WTC11 (cell line): Measurements from ENCODE around the gene MMRN1. TPM values are rescaled to one million over a fixed set of nuclear protein-coding genes. Genes with fewer than 3 reads are reported as not detected.

Source experiments
- ATAC-seq: fragments of 200-7000 bp; cut with Tn5 transposase; 2 replicates; pipeline ENCODE4 v1.10.0; 2021; ENCODE audit warnings: mild to moderate bottlenecking, moderate library complexity
- CTCF ChIA-PET: fragments of 300-600 bp; sonication (Branson Sonifier 250); formaldehyde crosslinking; loops from one replicate; lab custom pipeline; 2021; ENCODE audit warnings: antibody characterized with exemption; lab: Charles Lee
- POLR2A ChIA-PET: fragments of 350-600 bp; sonication (Branson Sonifier 250); formaldehyde crosslinking; loops from one replicate; lab custom pipeline; 2021; ENCODE audit warnings: antibody characterized with exemption; lab: Charles Lee
- DNase-seq: peaks from one replicate; pipeline ENCODE4 v3.0.0; 2021; ENCODE audit warnings: low spot score
- H3K27ac Mint-ChIP-seq: 2 replicates; pipeline ENCODE4 v1.8.0; 2021; ENCODE audit warnings: mixed read lengths
- H3K27me3 Mint-ChIP-seq: 2 replicates; pipeline ENCODE4 v1.8.0; 2021; ENCODE audit warnings: low read depth, mild to moderate bottlenecking, moderate library complexity, mixed read lengths
- H3K36me3 Mint-ChIP-seq: 2 replicates; pipeline ENCODE4 v1.8.0; 2021; ENCODE audit warnings: mixed read lengths
- H3K4me1 Mint-ChIP-seq: 2 replicates; pipeline ENCODE4 v1.8.0; 2022; ENCODE audit warnings: mixed read lengths
- H3K4me3 Mint-ChIP-seq: 2 replicates; pipeline ENCODE4 v1.8.0; 2021; ENCODE audit warnings: mild to moderate bottlenecking, moderate library complexity, mixed read lengths
- H3K9me3 Mint-ChIP-seq: 2 replicates; pipeline ENCODE4 v1.8.0; 2021; ENCODE audit warnings: mixed read lengths
- FOXK1 ChIP-seq: sonication (generic); formaldehyde crosslinking; IDR thresholded peaks from 2 replicates; pipeline ENCODE4 v1.8.0; 2022; ENCODE audit warnings: mild to moderate bottlenecking, moderate library complexity, missing genetic modification reagents
- JAZF1 ChIP-seq: fragments of 250-450 bp; sonication (Bioruptor Pico); IDR thresholded peaks from 2 replicates; pipeline ENCODE4 v1.9.0; 2021; ENCODE audit warnings: moderate library complexity, mild to moderate bottlenecking, inconsistent platforms
- TCF7 ChIP-seq: sonication (generic); formaldehyde crosslinking; IDR thresholded peaks from 2 replicates; pipeline ENCODE4 v1.8.0; 2022; ENCODE audit warnings: mild to moderate bottlenecking, low read depth, missing genetic modification reagents, moderate library complexity
- ZNF121 ChIP-seq: sonication (generic); formaldehyde crosslinking; IDR thresholded peaks from 2 replicates; pipeline ENCODE4 v1.8.0; 2023; ENCODE audit warnings: missing genetic modification reagents
- ZNF219 ChIP-seq: sonication (generic); formaldehyde crosslinking; IDR thresholded peaks from 2 replicates; pipeline ENCODE4 v1.8.0; 2023; ENCODE audit warnings: missing genetic modification reagents, mild to moderate bottlenecking, borderline replicate concordance
- ZNF263 ChIP-seq: sonication (generic); formaldehyde crosslinking; IDR thresholded peaks from 2 replicates; pipeline ENCODE4 v1.8.1; 2022; ENCODE audit warnings: low read depth, mild to moderate bottlenecking, moderate library complexity, missing genetic modification reagents
- ZNF396 ChIP-seq: fragments of 250-450 bp; sonication (Bioruptor Pico); IDR thresholded peaks from 2 replicates; pipeline ENCODE4 v1.8.0; 2021; ENCODE audit warnings: mild to moderate bottlenecking, moderate library complexity, borderline replicate concordance
- ZNF423 ChIP-seq: fragments of 250-450 bp; sonication (Bioruptor Pico); IDR thresholded peaks from 2 replicates; pipeline ENCODE4 v2.1.2; 2022; ENCODE audit warnings: mild to moderate bottlenecking, moderate library complexity
- ZNF671 ChIP-seq: fragments of 250-450 bp; sonication (Bioruptor Pico); IDR thresholded peaks from 2 replicates; pipeline ENCODE4 v1.8.0; 2021; ENCODE audit warnings: mild to moderate bottlenecking
- total RNA-seq: library from RNA; stranded (reverse); gene quantifications from 3 replicates; pipeline ENCODE4 v1.2.3, GENCODE V29; 2021
- TF ChIP-seq, protein P1 (sequence below): fragments of 250-450 bp; sonication (Bioruptor Pico); IDR thresholded peaks from 2 replicates; pipeline ENCODE4 v1.9.0; 2021; ENCODE audit warnings: mild to moderate bottlenecking
- TF ChIP-seq, protein P2 (sequence below): sonication (generic); formaldehyde crosslinking; conservative IDR thresholded peaks from 2 replicates; pipeline ENCODE4 v1.8.1; 2023; ENCODE audit warnings: mild to moderate bottlenecking, low read depth, missing genetic modification reagents, moderate library complexity
- TF ChIP-seq, protein P3 (sequence below): sonication (generic); formaldehyde crosslinking; IDR thresholded peaks from 2 replicates; pipeline ENCODE4 v1.8.1; 2023; ENCODE audit warnings: mild to moderate bottlenecking, missing genetic modification reagents, borderline replicate concordance
- TF ChIP-seq, protein P4 (sequence below): fragments of 250-450 bp; sonication (Bioruptor Pico); IDR thresholded peaks from 2 replicates; pipeline ENCODE4 v1.8.0; 2021; ENCODE audit warnings: mild to moderate bottlenecking
- TF ChIP-seq, protein P5 (sequence below): sonication (generic); formaldehyde crosslinking; IDR thresholded peaks from 2 replicates; pipeline ENCODE4 v1.8.0; 2022; ENCODE audit warnings: mild to moderate bottlenecking, missing genetic modification reagents
- TF ChIP-seq, protein P6 (sequence below): fragments of 250-450 bp; sonication (Bioruptor Pico); IDR thresholded peaks from 2 replicates; pipeline ENCODE4 v1.9.0; 2021; ENCODE audit warnings: mild to moderate bottlenecking
- TF ChIP-seq, protein P7 (sequence below): fragments of 250-450 bp; sonication (Bioruptor Pico); IDR thresholded peaks from 2 replicates; pipeline ENCODE4 v2.1.2; 2022; ENCODE audit warnings: mild to moderate bottlenecking, moderate library complexity

Gene MMRN1
- total RNA-seq, 1 experiment from 2014 or later: not detected

DNA sequence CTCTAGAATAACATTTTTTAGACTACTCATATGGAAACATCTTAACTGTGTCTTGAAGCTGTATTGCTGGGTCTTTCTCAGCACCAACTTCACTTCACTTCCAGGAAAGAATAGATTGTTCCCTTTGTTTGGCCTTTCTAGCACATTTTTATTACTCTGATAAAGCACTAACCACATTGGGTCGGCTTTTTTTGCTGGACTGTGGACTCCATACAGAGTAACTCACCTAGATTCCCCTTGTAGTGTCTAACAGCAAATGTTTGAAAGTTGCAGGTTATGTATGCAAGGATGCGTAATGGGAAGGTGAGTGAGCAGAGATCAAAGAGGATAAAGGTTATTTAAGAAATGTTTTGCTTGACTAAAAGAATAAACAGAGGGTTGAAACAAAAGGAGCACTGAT lies 101.2 kb downstream of the MMRN1 start:
- no peaks in the 10 kb centered on the region for H3K9me3 Mint-ChIP-seq
- ATAC-seq (no peak), DNase-seq (no peak)
- H3K27me3 Mint-ChIP-seq: no peaks in the 10 kb centered on the region; the same call in 1 of the 2 replicates
- H3K36me3 Mint-ChIP-seq: no peaks in the 10 kb centered on the region
- ChIA-PET POLR2A (no interaction called here), CTCF (interaction anchor here (1.2 kb wide), 1 partner anchor 437 kb away, joined by 3 read pairs; no protein-coding TSS in a partner anchor)
- no peak for TF ChIP-seq ZNF121 (CRISPR knock-in tag)
- TF ChIP-seq, protein P1, sequence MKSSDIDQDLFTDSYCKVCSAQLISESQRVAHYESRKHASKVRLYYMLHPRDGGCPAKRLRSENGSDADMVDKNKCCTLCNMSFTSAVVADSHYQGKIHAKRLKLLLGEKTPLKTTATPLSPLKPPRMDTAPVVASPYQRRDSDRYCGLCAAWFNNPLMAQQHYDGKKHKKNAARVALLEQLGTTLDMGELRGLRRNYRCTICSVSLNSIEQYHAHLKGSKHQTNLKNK (CRISPR knock-in tag): no peak
- TF ChIP-seq ZNF263: no peak
- TF ChIP-seq, protein P2, sequence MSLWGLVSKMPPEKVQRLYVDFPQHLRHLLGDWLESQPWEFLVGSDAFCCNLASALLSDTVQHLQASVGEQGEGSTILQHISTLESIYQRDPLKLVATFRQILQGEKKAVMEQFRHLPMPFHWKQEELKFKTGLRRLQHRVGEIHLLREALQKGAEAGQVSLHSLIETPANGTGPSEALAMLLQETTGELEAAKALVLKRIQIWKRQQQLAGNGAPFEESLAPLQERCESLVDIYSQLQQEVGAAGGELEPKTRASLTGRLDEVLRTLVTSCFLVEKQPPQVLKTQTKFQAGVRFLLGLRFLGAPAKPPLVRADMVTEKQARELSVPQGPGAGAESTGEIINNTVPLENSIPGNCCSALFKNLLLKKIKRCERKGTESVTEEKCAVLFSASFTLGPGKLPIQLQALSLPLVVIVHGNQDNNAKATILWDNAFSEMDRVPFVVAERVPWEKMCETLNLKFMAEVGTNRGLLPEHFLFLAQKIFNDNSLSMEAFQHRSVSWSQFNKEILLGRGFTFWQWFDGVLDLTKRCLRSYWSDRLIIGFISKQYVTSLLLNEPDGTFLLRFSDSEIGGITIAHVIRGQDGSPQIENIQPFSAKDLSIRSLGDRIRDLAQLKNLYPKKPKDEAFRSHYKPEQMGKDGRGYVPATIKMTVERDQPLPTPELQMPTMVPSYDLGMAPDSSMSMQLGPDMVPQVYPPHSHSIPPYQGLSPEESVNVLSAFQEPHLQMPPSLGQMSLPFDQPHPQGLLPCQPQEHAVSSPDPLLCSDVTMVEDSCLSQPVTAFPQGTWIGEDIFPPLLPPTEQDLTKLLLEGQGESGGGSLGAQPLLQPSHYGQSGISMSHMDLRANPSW (CRISPR knock-in tag): no peak
- TF ChIP-seq, protein P3, sequence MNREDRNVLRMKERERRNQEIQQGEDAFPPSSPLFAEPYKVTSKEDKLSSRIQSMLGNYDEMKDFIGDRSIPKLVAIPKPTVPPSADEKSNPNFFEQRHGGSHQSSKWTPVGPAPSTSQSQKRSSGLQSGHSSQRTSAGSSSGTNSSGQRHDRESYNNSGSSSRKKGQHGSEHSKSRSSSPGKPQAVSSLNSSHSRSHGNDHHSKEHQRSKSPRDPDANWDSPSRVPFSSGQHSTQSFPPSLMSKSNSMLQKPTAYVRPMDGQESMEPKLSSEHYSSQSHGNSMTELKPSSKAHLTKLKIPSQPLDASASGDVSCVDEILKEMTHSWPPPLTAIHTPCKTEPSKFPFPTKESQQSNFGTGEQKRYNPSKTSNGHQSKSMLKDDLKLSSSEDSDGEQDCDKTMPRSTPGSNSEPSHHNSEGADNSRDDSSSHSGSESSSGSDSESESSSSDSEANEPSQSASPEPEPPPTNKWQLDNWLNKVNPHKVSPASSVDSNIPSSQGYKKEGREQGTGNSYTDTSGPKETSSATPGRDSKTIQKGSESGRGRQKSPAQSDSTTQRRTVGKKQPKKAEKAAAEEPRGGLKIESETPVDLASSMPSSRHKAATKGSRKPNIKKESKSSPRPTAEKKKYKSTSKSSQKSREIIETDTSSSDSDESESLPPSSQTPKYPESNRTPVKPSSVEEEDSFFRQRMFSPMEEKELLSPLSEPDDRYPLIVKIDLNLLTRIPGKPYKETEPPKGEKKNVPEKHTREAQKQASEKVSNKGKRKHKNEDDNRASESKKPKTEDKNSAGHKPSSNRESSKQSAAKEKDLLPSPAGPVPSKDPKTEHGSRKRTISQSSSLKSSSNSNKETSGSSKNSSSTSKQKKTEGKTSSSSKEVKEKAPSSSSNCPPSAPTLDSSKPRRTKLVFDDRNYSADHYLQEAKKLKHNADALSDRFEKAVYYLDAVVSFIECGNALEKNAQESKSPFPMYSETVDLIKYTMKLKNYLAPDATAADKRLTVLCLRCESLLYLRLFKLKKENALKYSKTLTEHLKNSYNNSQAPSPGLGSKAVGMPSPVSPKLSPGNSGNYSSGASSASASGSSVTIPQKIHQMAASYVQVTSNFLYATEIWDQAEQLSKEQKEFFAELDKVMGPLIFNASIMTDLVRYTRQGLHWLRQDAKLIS: no peak
- TF ChIP-seq, protein P4, sequence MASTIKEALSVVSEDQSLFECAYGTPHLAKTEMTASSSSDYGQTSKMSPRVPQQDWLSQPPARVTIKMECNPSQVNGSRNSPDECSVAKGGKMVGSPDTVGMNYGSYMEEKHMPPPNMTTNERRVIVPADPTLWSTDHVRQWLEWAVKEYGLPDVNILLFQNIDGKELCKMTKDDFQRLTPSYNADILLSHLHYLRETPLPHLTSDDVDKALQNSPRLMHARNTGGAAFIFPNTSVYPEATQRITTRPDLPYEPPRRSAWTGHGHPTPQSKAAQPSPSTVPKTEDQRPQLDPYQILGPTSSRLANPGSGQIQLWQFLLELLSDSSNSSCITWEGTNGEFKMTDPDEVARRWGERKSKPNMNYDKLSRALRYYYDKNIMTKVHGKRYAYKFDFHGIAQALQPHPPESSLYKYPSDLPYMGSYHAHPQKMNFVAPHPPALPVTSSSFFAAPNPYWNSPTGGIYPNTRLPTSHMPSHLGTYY (CRISPR knock-in tag): no peak
- TF ChIP-seq ZNF396 (CRISPR knock-in tag): no peak
- TF ChIP-seq ZNF671 (CRISPR knock-in tag): no peak
- TF ChIP-seq JAZF1 (CRISPR knock-in tag): no peak
- TF ChIP-seq, protein P5, sequence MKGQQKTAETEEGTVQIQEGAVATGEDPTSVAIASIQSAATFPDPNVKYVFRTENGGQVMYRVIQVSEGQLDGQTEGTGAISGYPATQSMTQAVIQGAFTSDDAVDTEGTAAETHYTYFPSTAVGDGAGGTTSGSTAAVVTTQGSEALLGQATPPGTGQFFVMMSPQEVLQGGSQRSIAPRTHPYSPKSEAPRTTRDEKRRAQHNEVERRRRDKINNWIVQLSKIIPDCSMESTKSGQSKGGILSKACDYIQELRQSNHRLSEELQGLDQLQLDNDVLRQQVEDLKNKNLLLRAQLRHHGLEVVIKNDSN (CRISPR knock-in tag): no peak
- TF ChIP-seq ZNF219 (CRISPR knock-in tag): no peak
- no peak for TF ChIP-seq FOXK1 (CRISPR knock-in tag)
- TF ChIP-seq ZNF423: no peak
- TF ChIP-seq TCF7: no peak
- TF ChIP-seq, protein P6, sequence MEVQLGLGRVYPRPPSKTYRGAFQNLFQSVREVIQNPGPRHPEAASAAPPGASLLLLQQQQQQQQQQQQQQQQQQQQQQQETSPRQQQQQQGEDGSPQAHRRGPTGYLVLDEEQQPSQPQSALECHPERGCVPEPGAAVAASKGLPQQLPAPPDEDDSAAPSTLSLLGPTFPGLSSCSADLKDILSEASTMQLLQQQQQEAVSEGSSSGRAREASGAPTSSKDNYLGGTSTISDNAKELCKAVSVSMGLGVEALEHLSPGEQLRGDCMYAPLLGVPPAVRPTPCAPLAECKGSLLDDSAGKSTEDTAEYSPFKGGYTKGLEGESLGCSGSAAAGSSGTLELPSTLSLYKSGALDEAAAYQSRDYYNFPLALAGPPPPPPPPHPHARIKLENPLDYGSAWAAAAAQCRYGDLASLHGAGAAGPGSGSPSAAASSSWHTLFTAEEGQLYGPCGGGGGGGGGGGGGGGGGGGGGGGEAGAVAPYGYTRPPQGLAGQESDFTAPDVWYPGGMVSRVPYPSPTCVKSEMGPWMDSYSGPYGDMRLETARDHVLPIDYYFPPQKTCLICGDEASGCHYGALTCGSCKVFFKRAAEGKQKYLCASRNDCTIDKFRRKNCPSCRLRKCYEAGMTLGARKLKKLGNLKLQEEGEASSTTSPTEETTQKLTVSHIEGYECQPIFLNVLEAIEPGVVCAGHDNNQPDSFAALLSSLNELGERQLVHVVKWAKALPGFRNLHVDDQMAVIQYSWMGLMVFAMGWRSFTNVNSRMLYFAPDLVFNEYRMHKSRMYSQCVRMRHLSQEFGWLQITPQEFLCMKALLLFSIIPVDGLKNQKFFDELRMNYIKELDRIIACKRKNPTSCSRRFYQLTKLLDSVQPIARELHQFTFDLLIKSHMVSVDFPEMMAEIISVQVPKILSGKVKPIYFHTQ (CRISPR knock-in tag): no peak
- TF ChIP-seq, protein P7, sequence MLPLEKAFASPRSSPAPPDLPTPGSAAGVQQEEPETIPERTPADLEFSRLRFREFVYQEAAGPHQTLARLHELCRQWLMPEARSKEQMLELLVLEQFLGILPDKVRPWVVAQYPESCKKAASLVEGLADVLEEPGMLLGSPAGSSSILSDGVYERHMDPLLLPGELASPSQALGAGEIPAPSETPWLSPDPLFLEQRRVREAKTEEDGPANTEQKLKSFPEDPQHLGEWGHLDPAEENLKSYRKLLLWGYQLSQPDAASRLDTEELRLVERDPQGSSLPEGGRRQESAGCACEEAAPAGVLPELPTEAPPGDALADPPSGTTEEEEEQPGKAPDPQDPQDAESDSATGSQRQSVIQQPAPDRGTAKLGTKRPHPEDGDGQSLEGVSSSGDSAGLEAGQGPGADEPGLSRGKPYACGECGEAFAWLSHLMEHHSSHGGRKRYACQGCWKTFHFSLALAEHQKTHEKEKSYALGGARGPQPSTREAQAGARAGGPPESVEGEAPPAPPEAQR (CRISPR knock-in tag): no peak
- H3K27ac Mint-ChIP-seq: no peak overlapping the region
- no peak overlapping the region for H3K4me3 Mint-ChIP-seq
- H3K4me1 Mint-ChIP-seq: peaks cover 37% of the 10 kb centered on the region
